Measurements from ENCODE around the gene LMF1.
"Not testable (repeated sequence)": the region's sequence is repeated elsewhere in the genome, so short reads cannot be mapped to it uniquely, and the experiment has no call there.

The LMF1 gene

GRCh38 chr16:867421-868385 is 103.1 kb downstream of the LMF1 start:
- no peak for DNase-seq (ENCODE audit: low read depth)

- DNase-seq (ENCODE audit: low read depth) = no peak
Measured at GRCh38 chr16:866252-866896, 104.4 kb downstream of the LMF1 start.

GRCh38 chr16:865026-865425 is 105.8 kb downstream of the LMF1 start:
- no peak for DNase-seq (ENCODE audit: low read depth)

GRCh38 chr16:861446-861845 is 109.3 kb downstream of the LMF1 start:
- no peak for DNase-seq (ENCODE audit: low read depth)

GRCh38 chr16:860891-861290 is 109.9 kb downstream of the LMF1 start:
- no peak for DNase-seq (ENCODE audit: low read depth)

GRCh38 chr16:858971-859370 is 111.8 kb downstream of the LMF1 start:
- not testable (repeated sequence) for DNase-seq (ENCODE audit: low read depth)

- not testable (repeated sequence) for DNase-seq (ENCODE audit: low read depth)
Measured at GRCh38 chr16:858441-858840, 112.3 kb downstream of the LMF1 start.

- DNase-seq (ENCODE audit: low read depth) = no peak
Measured at GRCh38 chr16:856811-857210, 114.0 kb downstream of the LMF1 start.

GRCh38 chr16:856101-856500 is 114.7 kb downstream of the LMF1 start:
- no peak for DNase-seq (ENCODE audit: low read depth)

- no peak for DNase-seq (ENCODE audit: low read depth)
Measured at GRCh38 chr16:855471-855870, 115.3 kb downstream of the LMF1 start.

GRCh38 chr16:854808-855410 is 115.9 kb downstream of the LMF1 start:
- no peak for DNase-seq (ENCODE audit: low read depth)

GRCh38 chr16:853981-854807 is 116.6 kb downstream of the LMF1 start:
- no peak for DNase-seq (ENCODE audit: low read depth)

- DNase-seq (ENCODE audit: low read depth) = no peak
Measured at GRCh38 chr16:853306-853705, 117.5 kb downstream of the LMF1 start.

GRCh38 chr16:852451-853185 is 118.2 kb downstream of the LMF1 start:
- DNase-seq (ENCODE audit: low read depth) = no peak

- DNase-seq (ENCODE audit: low read depth) = no peak
Measured at GRCh38 chr16:851871-852270, 118.9 kb downstream of the LMF1 start.

GRCh38 chr16:851209-851810 is 119.5 kb downstream of the LMF1 start:
- no peak for DNase-seq (ENCODE audit: low read depth)

GRCh38 chr16:850668-851067 is 120.1 kb downstream of the LMF1 start:
- no peak for DNase-seq (ENCODE audit: low read depth)

- DNase-seq (ENCODE audit: low read depth) = no peak
Measured at GRCh38 chr16:848510-849253, 122.1 kb downstream of the LMF1 start.

- DNase-seq (ENCODE audit: low read depth) = no peak
Measured at GRCh38 chr16:847681-848445, 122.9 kb downstream of the LMF1 start.
